GM18511 (cell line): Measurements from ENCODE around the gene MIA3.
"Not testable (repeated sequence)": the region's sequence is repeated elsewhere in the genome, so short reads cannot be mapped to it uniquely, and the experiment has no call there.

ENCODE experiments used
- ATAC-seq: cut with Tn5 transposase; IDR thresholded peaks from one replicate; pipeline ENCODE4 v1.9.1; 2021; ENCODE audit warnings: mild to moderate bottlenecking, moderate library complexity; ENCODE audit not compliant: unreplicated experiment

MIA3 gene

GRCh38 chr1:222665964-222666363 lies 48.1 kb downstream of the MIA3 start:
- ATAC-seq = no peak

DNA sequence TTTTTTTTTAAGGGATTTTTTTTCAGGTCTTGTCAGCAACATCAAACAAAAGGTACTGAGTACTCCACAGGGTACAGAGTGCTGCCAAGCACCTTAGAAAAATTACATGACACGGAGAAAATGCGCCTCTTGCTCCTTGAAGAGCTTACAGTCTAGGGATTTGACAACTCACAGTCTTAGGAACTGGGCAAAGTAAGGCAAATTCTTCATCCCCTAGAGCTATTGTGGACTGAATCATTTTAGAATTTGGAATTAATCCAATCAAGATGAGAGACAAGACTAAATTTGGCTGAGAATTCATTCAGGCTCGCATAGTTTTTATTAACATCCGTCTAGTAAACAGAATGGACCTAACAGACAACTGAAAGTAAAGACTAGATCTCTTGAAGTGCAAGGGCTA lies 50.3 kb downstream of the MIA3 start:
- not testable (repeated sequence) for ATAC-seq

DNA sequence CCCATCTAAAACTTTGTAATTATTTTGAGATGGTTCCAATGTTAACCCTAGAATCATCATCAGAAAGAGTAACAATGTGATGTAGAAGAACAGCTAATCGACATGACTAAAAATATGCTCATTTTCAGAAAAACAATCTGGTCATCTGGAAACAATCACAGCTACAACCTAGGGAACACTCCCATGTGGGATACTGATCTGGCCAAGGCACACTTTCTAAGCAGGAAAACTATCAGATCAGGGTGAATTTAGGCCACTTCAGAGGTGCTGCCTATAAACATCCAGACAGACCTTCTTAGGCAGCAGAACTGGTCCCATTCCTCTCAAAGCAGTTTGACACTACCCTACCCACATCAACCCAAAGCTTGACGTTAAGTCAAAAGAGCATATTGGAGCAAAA lies 51.2 kb downstream of the MIA3 start:
- ATAC-seq = not testable (repeated sequence)

GRCh38 chr1:222670110-222670509 lies 52.2 kb downstream of the MIA3 start:
- no peak for ATAC-seq

GRCh38 chr1:222680080-222680479 lies 62.2 kb downstream of the MIA3 start:
- ATAC-seq = no peak

GRCh38 chr1:222691016-222691415 lies 73.1 kb downstream of the MIA3 start:
- no peak for ATAC-seq

DNA sequence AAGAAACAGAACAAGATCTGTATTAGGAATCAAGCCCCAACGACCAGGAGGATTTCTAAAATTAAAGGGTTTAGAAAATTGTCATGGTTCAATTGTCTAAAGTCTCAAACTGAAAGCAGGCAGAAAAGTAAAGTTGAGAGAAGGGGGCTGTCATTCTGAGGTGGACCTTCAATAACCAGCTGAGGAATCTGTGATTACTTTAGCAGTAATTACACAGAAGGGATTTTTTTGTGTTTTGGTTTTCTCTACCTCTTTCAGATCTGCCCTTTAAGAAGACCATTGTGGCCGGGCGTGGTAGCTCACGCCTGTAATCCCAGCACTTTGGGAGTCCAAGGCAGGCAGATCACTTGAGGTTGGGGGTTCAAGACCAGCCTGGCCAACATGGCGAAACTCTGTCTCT lies 77.0 kb downstream of the MIA3 start:
- no peak for ATAC-seq

DNA sequence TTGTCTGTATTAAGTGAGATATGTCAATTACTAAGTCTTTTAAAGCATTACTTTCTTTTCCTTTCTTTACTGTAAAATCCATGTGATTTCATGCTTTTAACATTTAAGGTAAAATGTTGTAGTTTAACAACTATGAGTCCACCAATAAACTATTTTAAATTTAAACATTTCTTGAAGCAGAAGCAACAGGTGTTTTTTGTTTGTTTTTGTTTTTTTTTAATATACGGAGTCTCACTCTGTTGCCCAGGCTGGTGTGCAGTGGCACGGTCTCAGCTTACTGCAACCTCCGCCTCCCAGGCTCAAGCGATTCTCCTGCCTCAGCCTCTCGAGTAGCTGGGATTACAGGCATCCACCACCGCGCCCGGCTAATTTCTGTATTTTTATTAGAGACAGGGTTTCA lies 78.8 kb downstream of the MIA3 start:
- ATAC-seq = no peak

DNA sequence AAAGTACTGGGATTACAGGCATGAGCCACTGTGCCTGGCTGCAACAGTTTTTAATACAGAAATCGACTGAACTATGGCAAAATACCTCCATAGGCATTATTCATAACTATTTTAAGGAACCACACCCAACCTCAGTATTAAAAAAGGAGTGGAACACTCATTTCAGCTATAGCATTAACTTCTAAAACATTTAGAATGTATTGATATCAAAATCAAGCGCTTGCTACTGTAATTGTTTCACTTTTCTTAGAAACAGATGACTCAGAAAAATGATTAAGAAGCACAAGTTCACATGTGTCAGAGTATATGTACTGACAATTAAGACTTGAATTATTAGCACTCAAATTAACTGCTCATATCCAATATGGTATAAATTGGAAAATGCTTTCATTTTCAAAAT lies 79.3 kb downstream of the MIA3 start:
- no peak for ATAC-seq

DNA sequence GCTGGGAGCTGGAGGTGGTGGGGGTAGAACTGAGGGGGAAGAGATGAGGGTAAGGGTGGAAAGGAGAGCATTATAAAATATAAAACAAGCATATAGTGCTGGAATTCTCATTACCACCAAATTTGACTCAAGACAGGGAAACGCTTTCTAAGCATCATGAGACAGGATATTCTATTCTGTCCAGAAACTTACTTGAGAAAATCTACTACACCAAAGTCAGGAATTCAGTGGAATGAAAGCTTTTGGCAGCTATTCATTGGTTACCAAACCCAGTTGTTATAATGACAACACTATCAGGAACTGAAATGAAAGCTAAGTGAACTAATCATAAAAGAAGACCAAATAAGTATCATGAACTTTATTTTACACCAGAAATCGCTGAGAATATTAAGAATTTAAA lies 79.9 kb downstream of the MIA3 start:
- no peak for ATAC-seq

DNA sequence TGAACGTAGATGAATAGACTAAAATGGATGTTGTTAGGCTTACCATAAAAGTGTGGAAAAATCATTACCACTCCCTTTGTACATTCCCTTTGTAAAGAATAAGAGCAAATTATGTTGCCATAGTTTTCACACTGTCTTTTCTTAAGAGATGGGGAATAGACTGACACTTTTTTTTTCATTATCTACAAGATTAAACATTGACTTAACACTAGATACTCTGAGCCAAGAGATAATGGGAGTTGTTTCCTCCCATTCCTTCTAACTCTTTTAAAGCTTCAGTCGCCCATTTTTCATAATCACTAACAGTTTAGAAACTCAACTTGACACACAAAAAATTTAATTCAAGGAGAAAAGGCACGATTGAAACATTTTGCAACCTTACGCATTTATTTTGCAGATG lies 84.3 kb downstream of the MIA3 start:
- no peak for ATAC-seq

DNA sequence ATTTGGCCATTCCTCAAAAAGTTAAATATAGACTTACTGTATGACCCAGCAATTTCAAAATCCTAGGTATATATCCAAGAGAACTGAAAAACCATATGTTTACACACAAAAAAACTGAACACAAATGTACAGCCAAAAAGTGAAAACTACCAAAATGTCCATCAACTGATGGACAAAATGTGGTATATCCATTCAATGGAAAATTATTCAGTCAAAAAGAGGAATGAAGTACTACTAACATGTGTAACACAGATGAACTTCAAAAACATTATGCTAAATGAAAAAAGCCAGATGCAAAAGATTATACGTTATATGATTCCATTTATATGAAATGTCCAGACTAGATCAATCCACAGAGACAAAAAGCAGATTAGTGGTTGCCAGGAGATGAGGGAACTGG lies 86.4 kb downstream of the MIA3 start:
- ATAC-seq = no peak

DNA sequence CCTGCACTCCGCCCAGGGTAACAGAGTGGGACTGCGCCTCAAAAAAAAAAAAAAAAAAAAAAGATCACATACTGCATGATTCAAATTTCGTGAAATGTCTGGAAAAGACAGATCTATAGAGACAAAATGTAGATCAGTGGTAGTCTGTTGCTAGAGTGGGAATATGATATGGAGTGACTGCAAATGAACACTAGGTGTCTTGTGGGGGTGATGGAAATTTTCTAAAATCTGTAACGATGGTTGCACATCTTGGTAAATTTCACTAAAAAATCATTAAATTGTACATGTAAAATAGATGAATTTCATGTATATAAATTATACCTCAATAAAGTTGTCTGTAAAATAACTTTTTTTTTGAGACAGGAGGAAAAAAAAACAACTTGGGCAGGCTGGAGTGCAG lies 88.9 kb downstream of the MIA3 start:
- ATAC-seq = no peak

GRCh38 chr1:222709700-222710153 lies 91.8 kb downstream of the MIA3 start:
- no peak for ATAC-seq

DNA sequence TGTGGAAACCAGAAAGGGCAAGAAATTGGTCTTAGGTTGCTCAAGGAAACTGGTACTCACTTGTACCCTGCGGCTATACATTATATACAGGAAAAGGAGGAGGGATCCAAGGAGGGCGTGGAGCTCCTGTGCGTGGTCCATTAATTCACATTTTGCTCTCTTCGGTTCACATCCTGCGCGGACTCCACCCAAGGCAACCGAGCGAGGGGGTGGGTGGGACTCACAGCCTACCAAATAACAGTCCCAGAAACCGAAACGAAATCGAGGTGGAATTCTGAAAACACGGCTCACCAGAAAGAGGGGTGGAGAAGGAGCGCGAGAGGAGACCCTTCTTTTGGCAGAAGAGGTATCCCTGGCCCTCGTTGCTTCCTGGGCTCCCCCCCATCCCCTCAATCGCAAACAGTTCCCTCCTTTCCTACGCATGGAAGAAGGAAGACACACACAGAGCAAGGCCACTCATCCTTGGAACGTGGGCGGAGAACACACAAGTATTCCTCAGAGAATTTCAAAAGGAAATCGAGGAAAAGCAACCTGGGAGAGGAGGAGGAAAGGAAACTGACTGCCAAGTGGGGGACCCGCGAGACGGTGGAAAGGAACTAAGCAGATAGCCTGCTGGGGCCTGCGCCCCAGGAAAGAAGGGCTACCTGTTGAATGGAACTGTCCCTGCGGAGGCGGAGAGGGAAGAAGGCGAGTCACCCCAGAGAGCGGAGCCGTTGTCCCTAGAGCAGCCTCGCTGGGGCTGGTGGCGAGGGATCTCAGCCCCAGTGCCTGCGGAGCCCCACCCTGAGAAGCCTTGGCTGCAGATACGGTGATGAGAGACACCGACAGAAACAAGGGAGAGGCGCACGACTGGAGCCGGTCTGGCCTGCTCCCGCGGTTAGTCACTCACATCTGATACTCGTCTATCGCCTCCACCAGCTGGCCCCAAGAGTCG lies 93.7 kb downstream of the MIA3 start:
- peak; percentile 44 for ATAC-seq

DNA sequence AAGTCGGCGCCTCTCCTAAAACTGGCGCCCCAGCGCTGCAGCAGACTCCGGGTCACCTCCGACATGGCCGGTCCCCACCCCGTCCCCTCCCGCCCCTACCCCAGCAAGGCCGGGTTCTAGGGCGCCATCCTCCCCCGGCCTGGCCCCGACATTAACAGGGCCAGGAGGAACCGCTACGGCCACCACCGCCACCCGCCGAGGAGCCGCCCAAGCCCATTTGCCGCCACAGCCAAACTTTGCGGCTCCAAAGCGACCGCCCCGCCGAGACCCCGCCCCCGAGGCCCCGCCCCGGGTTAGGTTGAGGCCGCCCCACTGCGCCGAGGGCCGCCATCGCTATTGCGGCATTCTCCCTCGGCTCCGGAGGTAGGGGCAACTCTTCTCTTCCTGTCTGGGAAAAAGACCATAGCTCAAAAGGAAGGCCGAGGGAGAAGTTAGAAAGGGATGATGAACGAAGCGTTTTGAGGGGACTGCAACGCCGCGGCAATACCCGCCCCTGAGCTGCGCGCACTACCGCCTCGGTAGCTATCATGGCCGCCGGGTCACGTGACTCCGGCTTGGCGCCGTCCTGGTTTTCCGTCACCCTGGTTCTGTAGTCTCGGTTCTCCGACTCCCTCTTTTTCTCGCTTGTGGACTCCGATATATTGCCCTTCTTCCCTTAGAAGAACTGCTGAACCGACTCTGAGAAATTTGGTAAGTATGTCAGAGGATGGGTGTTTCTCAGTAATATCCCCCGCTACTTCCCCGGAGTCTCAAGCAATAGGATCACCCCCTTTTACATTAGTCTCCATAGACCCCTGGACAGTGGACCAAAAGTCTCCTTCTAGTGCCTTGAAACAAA lies 94.6 kb downstream of the MIA3 start, which contains the start of the genes AIDA and BROX:
AIDA (minus strand) TSS at position 239 of the 838 bp plus-strand sequence; CDS start at position 65, 174 bp downstream.
BROX (plus strand) TSS at position 312 of the 838 bp plus-strand sequence. CDS start 3,136 bp downstream, outside the sequence.
- ATAC-seq = peak; percentile 85

DNA sequence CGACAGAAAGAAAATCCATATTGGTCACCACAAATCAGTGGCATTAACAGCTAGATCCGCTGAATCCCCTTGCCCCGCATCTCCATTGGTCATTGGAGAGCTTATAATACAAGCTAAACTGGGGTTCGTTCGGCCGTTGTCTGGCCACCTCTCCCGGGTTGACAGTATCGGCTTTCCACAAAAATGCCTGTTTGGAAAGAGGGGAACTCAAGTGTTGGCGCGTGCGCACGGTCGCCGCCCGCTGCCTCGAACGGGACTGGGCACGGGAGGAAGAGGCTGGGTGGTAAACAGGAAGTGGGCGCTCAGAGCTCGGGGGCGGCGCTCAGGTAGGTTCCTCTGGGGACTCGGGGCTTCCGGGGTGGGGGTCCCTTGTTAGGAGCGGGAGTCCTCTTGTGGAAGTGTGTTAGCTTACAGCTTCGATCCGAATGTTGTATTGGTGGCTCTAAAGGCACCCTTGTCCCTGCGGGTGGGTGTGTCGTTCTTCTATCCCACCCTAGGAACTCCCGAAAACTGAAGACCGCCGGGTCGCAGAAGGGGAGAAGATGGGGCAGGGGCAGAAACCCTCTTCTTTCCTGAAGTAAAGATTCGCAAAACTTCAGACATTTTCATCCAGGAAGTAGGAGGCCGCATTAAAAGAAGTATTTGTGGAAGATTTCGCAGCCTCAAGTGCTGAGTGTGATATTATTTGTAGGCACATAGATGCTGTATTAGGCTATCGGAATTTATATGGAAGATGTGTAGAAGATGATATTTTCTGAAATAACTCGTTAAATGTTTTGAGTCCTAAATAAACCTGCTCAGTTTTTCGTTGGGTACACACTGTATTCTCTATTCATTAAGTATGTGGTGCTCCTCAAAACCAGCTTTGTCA lies 95.4 kb downstream of the MIA3 start:
- ATAC-seq = peak; percentile 68

DNA sequence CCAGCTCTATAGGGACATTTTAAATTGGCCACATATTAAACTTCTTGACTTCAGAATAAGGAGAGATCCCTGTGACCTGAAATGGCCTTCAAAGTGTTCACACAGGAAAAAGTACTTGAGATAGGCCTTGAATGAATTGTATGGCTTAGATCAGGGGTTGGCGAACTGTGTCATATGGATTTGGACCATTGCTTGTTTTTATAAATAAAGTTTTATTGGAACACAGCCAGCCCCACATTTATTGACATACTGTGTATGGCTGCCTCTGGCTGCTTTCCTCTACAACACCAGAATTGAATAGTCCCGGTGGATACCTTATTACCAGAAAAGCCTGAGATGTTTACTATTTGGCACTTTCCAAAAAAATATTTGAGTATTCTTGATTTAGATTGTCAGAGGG lies 98.5 kb downstream of the MIA3 start:
- ATAC-seq = no peak
